SK-N-SH (cell line): ENCODE measurements around the gene KCNQ2. TPM values are rescaled to one million over a fixed set of nuclear protein-coding genes. Genes with fewer than 3 reads are reported as not detected.

Experiments
- CTCF ChIA-PET: fragments of 300-600, 350-600 bp; formaldehyde crosslinking; extraction: SDS; loops from one replicate; lab custom pipeline; 2021; lab: Yijun Ruan, JAX
- POLR2A ChIA-PET: fragments of 350-600 bp; sonication (Branson Sonifier 250); formaldehyde crosslinking; extraction: SDS; loops from one replicate; lab custom pipeline; 2020; ENCODE audit warnings: antibody characterized with exemption, inconsistent platforms; lab: Yijun Ruan, JAX
- DNase-seq: peaks from one replicate; pipeline ENCODE4 v3.0.0; 2012
- H2AFZ ChIP-seq: fragments of 200-600 bp; sonication (generic); 2 replicates; pipeline ENCODE4 v1.8.1; 2016; ENCODE audit warnings: antibody characterized with exemption, mild to moderate bottlenecking, low read depth
- H3F3A ChIP-seq: fragments of 200-600 bp; sonication (generic); replicated peaks from 2 replicates; pipeline ENCODE3; 2016; ENCODE audit warnings: antibody characterized with exemption, mild to moderate bottlenecking; ENCODE audit not compliant: insufficient read depth
- H3K27ac ChIP-seq, 2 experiments: fragments of 200-500 bp in 1 of 2; fragments of 200-600 bp in 1 of 2; sonication (Bioruptor generic) in 1 of 2; sonication (generic), shearing (Covaris generic) in 1 of 2; 2 replicates each; pipeline versions ENCODE4 v1.5.1 to v1.6.1; 2014 to 2016; ENCODE audit warnings: low read depth in 2 of 2, inconsistent platforms in 1 of 2, low read length in 1 of 2, mild to moderate bottlenecking in 1 of 2, mixed read lengths in 1 of 2
- H3K27me3 ChIP-seq: fragments of 200-600 bp; sonication (generic), shearing (Covaris generic); 2 replicates; pipeline ENCODE4 v1.6.1; 2016; ENCODE audit warnings: mixed run types; ENCODE audit not compliant: insufficient read depth
- H3K36me3 ChIP-seq, 2 experiments: fragments of 200-500 bp in 1 of 2; fragments of 200-600 bp in 1 of 2; sonication (Bioruptor generic) in 1 of 2; sonication (generic) in 1 of 2; replicated peaks in 1 of 2; 2 replicates each; pipeline versions ENCODE3 to v1.5.1; 2014 to 2016; ENCODE audit warnings: low read length in 1 of 2, mild to moderate bottlenecking in 1 of 2; ENCODE audit not compliant: insufficient read depth in 2 of 2, control insufficient read depth in 1 of 2
- H3K4me1 ChIP-seq, 2 experiments: fragments of 200-500 bp in 1 of 2; fragments of 200-600 bp in 1 of 2; sonication (Bioruptor generic) in 1 of 2; sonication (generic), shearing (Covaris generic) in 1 of 2; 2 replicates each; pipeline versions ENCODE4 v1.5.1 to v1.6.1; 2014 to 2016; ENCODE audit warnings: low read depth in 1 of 2, low read length in 1 of 2, mixed run types in 1 of 2; ENCODE audit not compliant: insufficient read depth in 2 of 2, control insufficient read depth in 1 of 2
- H3K4me2 ChIP-seq: fragments of 200-600 bp; sonication (generic), shearing (Covaris generic); 2 replicates; pipeline ENCODE4 v1.6.1; 2017; ENCODE audit warnings: mixed run types
- H3K4me3 ChIP-seq, 2 experiments: fragments of 200-500 bp in 1 of 2; fragments of 200-600 bp in 1 of 2; sonication (Bioruptor generic) in 1 of 2; sonication (generic), shearing (Covaris generic) in 1 of 2; 2 replicates each; pipeline versions ENCODE4 v1.5.1 to v1.8.1; 2014 to 2016; ENCODE audit warnings: low read depth in 2 of 2, inconsistent platforms in 1 of 2, low read length in 1 of 2, mild to moderate bottlenecking in 1 of 2, mixed read lengths in 1 of 2, moderate library complexity in 1 of 2
- H3K79me2 ChIP-seq: fragments of 200-600 bp; sonication (generic); 2 replicates; pipeline ENCODE4 v1.8.1; 2017; ENCODE audit warnings: mild to moderate bottlenecking; ENCODE audit not compliant: insufficient read depth
- H3K9ac ChIP-seq: fragments of 200-600 bp; sonication (generic); 2 replicates; pipeline ENCODE4 v1.6.1; 2017; ENCODE audit warnings: mixed run types
- H3K9me2 ChIP-seq: fragments of 200-600 bp; sonication (generic); 2 replicates; pipeline ENCODE4 v1.6.1; 2017; ENCODE audit warnings: mixed run types
- H3K9me3 ChIP-seq: fragments of 200-600 bp; sonication (generic); 2 replicates; pipeline ENCODE4 v1.6.1; 2017; ENCODE audit warnings: mixed run types, mild to moderate bottlenecking, moderate library complexity
- H4K20me1 ChIP-seq: fragments of 200-600 bp; sonication (generic); 2 replicates; pipeline ENCODE4 v1.6.1; 2017; ENCODE audit warnings: mild to moderate bottlenecking, mixed run types; ENCODE audit not compliant: insufficient read depth
- CHD2 ChIP-seq: fragments of 150-350 bp; IDR thresholded peaks from 2 replicates; pipeline ENCODE4 v1.6.1; 2018; ENCODE audit warnings: low read length; ENCODE audit not compliant: partially characterized antibody
- EZH2phosphoT487 ChIP-seq: fragments of 200-600 bp; sonication (generic); IDR thresholded peaks from 2 replicates; pipeline ENCODE4 v1.6.1; 2017; ENCODE audit warnings: low read depth, mixed run types, mild to moderate bottlenecking, antibody characterized with exemption, moderate library complexity, borderline replicate concordance
- FOSL2 ChIP-seq: IDR thresholded peaks from 2 replicates; pipeline ENCODE4 v1.4.0; 2012; ENCODE audit warnings: low read depth, mild to moderate bottlenecking, moderate library complexity, borderline replicate concordance
- FOXM1 ChIP-seq: IDR thresholded peaks from 2 replicates; pipeline ENCODE4 v1.4.0; 2012; ENCODE audit warnings: low read depth, mild to moderate bottlenecking
- GATA2 ChIP-seq: sonication (generic); formaldehyde crosslinking; IDR thresholded peaks from 2 replicates; pipeline ENCODE4 v1.5.0; 2020; ENCODE audit warnings: mild to moderate bottlenecking, missing genetic modification reagents
- NFIC ChIP-seq: IDR thresholded peaks from 2 replicates; pipeline ENCODE4 v1.4.0; 2012; ENCODE audit warnings: borderline replicate concordance
- RAD21 ChIP-seq: IDR thresholded peaks from 2 replicates; pipeline ENCODE4 v1.6.1; 2012; ENCODE audit warnings: mild to moderate bottlenecking, low read length
- RCOR1 ChIP-seq: fragments of 150-350 bp; IDR thresholded peaks from 2 replicates; pipeline ENCODE4 v1.6.1; 2017; ENCODE audit warnings: antibody characterized with exemption, low read length
- RXRA ChIP-seq: IDR thresholded peaks from 2 replicates; pipeline ENCODE4 v1.4.0; 2012; ENCODE audit warnings: low read depth, mild to moderate bottlenecking, borderline replicate concordance
- SIN3A ChIP-seq: IDR thresholded peaks from 2 replicates; pipeline ENCODE4 v1.6.1; 2012; ENCODE audit warnings: low read depth, mild to moderate bottlenecking, low read length, moderate library complexity, borderline replicate concordance
- USF1 ChIP-seq: IDR thresholded peaks from 2 replicates; pipeline ENCODE4 v1.4.0; 2012; ENCODE audit warnings: low read depth, borderline replicate concordance
- YY1 ChIP-seq: IDR thresholded peaks from 2 replicates; pipeline ENCODE4 v1.4.0; 2012; ENCODE audit warnings: low read depth, mild to moderate bottlenecking
- WGBS: methylation state at CpG from one replicate; pipeline ENCODE4 v1.1.6; 2017; ENCODE audit warnings: low lambda C conversion rate; 5-methylcytosine and 5-hydroxymethylcytosine counted together
- polyA plus RNA-seq, 3 experiments: library from polyadenylated mRNA; depleted of rRNA; stranded (reverse); fragments of >200 nt; gene quantifications; 2 replicates each; pipeline ENCODE4 v1.2.3, GENCODE V29; 2012
- TF ChIP-seq, protein P1 (sequence below): IDR thresholded peaks from 2 replicates; pipeline ENCODE4; 2012

KCNQ2 gene
- polyA plus RNA-seq, 1 of the 3 experiments (the other 2 are of a cell fraction): 3.9 TPM

GRCh38 chr20:63501818-63502670, 29.6 kb upstream of the KCNQ2 start:
- Histone ChIP-seq H3K4me1 (peaks cover 0 to 37% of the 10 kb centered on the region in 2 experiments; a peak in 1 of 4 replicates), H3K79me2 (no peaks in the 10 kb centered on the region), H2AFZ (no peak overlapping the region), H3K4me2 (no peak overlapping the region), H3K9me2 (no peaks in the 10 kb centered on the region), H3K9ac (no peak overlapping the region), H3K27me3 (no peaks in the 10 kb centered on the region), H3F3A (peaks cover 7% of the 10 kb centered on the region), H3K4me3 (no peak overlapping the region), H3K27ac (peak overlapping the region in 1 of 2 experiments; percentile 92; a peak in 2 of 4 replicates), H3K36me3 (no peaks in the 10 kb centered on the region), H3K9me3 (no peaks in the 10 kb centered on the region), H4K20me1 (no peaks in the 10 kb centered on the region; the same call in 1 of the 2 replicates)
- no peak for TF ChIP-seq CHD2
- no peak for TF ChIP-seq FOSL2
- TF ChIP-seq RXRA: no peak
- no peak for TF ChIP-seq RAD21
- TF ChIP-seq EZH2phosphoT487: no peak
- TF ChIP-seq FOXM1: no peak
- no peak for TF ChIP-seq USF1
- TF ChIP-seq, protein P1, sequence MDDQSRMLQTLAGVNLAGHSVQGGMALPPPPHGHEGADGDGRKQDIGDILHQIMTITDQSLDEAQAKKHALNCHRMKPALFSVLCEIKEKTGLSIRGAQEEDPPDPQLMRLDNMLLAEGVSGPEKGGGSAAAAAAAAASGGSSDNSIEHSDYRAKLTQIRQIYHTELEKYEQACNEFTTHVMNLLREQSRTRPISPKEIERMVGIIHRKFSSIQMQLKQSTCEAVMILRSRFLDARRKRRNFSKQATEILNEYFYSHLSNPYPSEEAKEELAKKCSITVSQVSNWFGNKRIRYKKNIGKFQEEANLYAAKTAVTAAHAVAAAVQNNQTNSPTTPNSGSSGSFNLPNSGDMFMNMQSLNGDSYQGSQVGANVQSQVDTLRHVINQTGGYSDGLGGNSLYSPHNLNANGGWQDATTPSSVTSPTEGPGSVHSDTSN: no peak
- no peak for TF ChIP-seq GATA2 (CRISPR knock-in tag)
- TF ChIP-seq RCOR1: no peak
- TF ChIP-seq YY1: no peak
- TF ChIP-seq SIN3A: no peak
- no peak for TF ChIP-seq NFIC
- DNase-seq: peak; percentile 94
- 32% methylated on average over 6 of the region's 26 CpGs for WGBS
- POLR2A ChIA-PET: interaction anchor here (0.6 to 1.7 kb wide), 8 partner anchors 17 to 102 kb away, joined by 3 to 8 read pairs (median 4); partner anchors contain the start of gene PPDPF
- CTCF ChIA-PET: interaction anchor here (0.7 to 2.6 kb wide), 8 partner anchors 17 to 193 kb away, joined by 3 to 11 read pairs (median 4); partner anchors contain the start of genes PPDPF and PTK6
